HTR-8/SVneo (cell line): ENCODE results near the gene BRMS1L.
"Not testable (repeated sequence)": the region's sequence is repeated elsewhere in the genome, so short reads cannot be mapped to it uniquely, and the experiment has no call there.

Experiments used
- DNase-seq: peaks from one replicate; pipeline ENCODE4 v3.0.0; 2011; ENCODE audit warnings: low spot score, mixed read lengths; ENCODE audit not compliant: insufficient read length
- FAIRE-seq: peaks from 2 replicates; lab custom pipeline; 2011; peaks lifted over from hg19 to GRCh38; lab: Jason Lieb, UNC

Gene BRMS1L

GRCh38 chr14:35819591-35820540 lies 6.3 kb upstream of the BRMS1L start:
- DNase-seq (no peak), FAIRE-seq (no peak)

DNA sequence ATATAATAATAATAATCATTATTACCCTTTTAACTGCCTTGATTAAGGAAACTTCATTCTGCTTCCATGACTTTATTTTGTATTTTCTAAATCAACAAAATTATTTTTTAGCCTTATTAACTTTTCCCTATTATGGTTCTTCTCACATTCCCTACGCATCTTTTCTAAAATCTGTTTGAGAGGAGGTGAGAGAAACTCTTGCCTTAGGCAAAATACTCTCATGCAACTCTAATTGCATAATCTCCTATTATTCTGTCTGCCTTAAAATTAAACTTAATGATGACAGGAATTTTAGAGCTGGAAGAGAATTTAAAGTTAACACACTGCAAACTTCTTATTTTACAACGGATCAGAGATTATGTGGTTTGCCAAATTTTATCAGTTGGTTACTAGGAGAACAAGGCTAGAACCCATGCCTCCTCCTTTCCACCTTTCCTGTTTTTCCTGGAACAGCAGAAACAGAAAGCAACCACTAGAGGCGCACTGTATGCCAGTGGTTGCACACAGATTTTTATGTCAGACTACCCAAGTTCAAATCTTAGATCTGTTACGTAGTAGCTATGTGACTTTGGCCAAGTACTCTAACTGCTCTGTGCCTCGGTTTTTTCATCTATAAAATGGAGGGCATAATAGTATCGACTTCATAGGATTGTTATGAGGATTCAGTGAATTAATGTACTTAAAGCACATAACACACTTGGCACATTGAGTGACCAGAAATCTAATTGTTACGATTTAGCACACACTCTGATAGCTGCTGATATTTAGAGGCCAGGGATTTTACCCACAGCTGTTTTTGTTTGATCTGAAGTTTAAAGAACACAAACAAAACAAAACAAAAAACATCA lies 4.3 kb upstream of the BRMS1L start:
- DNase-seq (no peak), FAIRE-seq (no peak)

DNA sequence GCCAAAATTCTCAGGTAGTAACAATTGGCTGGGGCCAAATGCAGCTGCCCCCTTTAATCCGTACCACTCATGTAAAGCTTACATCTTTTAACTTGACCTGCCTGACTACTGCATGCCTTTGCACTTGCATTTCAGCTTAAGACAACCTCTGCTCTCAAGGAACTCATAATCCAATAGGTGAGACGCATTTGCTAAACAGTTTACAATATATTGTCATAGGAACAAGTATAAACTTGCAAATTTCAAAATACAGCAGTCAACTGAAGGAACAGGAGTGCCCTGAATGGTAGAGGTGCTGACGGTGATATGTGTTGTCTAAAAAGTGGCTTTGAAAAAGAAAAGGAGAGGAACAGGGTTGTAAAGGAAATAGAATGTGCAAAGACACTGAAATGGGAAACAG lies 3.6 kb upstream of the BRMS1L start:
- DNase-seq: no peak
- no peak for FAIRE-seq

DNA sequence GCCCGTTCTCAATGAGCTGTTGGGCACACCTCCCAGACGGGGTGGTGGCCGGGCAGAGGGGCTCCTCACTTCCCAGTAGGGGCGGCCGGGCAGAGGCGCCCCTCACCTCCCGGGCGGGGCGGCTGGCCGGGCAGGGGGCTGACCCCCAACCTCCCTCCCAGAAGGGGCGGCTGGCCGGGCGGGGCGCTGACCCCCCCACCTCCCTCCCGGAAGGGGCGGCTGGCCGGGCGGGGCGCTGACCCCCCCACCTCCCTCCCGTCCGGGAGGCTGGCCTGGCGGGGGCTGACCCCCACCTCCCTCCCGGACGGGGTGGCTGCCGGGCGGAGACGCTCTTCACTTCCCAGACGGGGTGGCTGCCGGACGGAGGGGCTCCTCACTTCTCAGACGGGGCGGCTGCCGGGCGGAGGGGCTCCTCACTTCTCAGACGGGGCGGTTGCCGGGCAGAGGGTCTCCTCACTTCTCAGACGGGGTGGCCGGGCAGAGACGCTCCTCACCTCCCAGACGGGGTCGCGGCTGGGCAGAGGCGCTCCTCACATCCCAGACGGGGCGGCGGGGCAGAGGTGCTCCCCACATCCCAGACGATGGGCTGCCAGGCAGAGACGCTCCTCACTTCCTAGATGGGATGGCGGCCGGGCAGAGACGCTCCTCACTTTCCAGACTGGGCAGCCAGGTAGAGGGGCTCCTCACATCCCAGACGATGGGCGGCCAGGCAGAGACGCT lies 1.5 kb upstream of the BRMS1L start:
- DNase-seq, FAIRE-seq: not testable (repeated sequence)

- no peak for FAIRE-seq
Measured at GRCh38 chr14:35825968-35826217, 245 bp upstream of the BRMS1L start.

GRCh38 chr14:35826952-35827416 lies 846 bp downstream of the BRMS1L start:
- no peak for FAIRE-seq
- no peak for DNase-seq

More at GRCh38 chr14:35825968-35826217, 245 bp upstream of the BRMS1L start:
- no peak for DNase-seq

GRCh38 chr14:35827678-35828472 lies 1.7 kb downstream of the BRMS1L start:
- no peak for FAIRE-seq
- DNase-seq: no peak

DNA sequence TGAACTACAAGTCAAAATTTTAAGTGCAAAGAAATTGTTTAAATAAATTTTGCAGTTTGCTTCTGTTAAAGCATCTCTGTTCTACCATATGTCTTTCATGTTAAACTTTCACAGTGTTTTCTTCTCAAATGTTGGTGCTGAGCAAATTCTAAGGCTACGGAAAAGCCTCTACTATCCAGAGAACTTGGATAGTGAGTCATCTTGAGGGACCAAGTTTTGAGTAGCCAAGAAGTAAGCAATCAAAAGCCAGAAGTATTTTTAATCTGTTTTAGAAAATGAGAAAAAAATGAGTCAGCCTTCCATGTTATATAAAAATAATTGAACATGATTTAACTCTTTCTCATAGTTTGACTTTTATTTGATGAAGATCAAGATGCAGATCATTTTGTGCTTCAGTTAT lies 3.3 kb downstream of the BRMS1L start:
- no peak for DNase-seq
- no peak for FAIRE-seq

GRCh38 chr14:35835208-35835982 lies 9.3 kb downstream of the BRMS1L start:
- no peak for FAIRE-seq

DNA sequence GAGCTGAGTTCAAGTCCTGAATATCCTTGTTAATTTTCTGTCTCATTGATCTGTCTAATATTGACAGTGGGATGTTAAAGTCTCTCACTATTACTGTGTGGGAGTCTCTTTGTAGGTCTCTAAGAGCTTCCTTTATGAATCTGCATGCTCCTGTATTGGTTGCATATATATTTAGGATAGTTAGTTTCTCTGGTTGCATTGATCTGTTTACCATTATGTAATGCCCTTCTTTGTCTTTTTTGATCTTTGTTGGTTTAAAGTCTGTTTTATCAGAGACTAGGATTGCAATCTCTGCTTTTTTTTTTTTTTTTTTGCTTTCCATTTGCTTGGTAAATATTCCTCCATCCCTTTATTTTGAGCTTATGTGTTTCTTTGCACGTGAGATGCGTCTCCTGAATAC lies 15.6 kb downstream of the BRMS1L start:
- FAIRE-seq, DNase-seq: not testable (repeated sequence)

More at GRCh38 chr14:35835208-35835982, 9.3 kb downstream of the BRMS1L start:
- no peak for DNase-seq

DNA sequence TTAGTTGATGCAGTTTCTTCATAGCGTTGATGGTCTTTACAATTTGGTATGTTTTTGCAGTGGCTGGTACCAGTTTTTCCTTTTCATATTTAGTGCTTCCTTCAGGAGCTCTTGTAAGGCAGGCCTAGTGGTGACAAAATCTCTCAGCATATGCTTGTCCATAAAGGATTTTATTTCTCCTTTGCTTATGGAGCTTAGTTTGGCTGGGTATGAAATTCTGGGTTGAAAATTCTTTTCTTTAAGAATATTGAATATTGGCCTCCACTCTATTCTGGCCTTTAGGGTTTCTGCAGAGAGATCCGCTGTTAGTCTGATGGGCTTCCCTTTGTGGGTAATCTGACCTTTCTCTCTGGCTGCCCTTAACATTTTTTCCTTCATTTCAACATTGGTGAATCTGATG lies 16.1 kb downstream of the BRMS1L start:
- not testable (repeated sequence) for FAIRE-seq, DNase-seq

DNA sequence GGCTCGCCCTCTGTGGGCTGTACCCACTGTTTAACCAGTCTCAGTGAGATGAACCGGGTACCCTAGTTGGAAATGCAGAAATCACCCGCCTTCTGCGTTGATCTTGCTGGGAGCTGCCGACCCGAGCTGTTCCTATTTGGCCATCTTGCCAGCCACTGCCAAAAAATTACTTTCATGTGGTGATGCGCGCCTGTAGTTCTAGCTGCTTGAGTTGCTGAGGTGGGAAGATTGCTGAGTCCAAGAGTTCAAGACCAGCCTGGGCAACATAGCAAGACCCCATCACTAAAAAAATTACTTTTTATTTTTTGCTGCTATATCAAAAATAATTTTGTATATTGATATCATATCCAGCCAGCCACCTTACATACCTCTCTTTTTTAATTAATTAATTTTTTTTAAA lies 18.4 kb downstream of the BRMS1L start:
- FAIRE-seq (no peak), DNase-seq (no peak)

DNA sequence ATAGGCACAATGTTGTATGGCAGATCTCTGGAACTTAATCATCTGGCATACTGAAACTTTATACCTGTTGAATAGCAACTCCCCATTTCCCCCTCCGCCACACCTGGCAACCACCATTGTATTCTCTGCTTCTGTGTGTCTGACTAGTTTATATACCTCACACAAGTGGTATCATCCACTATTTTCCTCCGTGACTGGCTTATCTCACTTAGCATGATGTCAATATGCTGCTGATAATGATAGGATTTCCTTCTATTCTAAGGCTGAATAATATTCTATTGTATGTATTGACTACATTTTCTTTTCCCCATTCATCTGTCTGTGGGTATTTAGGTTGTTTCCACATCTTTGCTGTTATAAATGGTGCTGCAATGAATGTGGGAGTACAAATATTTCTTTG lies 21.5 kb downstream of the BRMS1L start:
- FAIRE-seq (no peak), DNase-seq (no peak)

GRCh38 chr14:35849122-35849521 lies 23.0 kb downstream of the BRMS1L start:
- DNase-seq (no peak), FAIRE-seq (no peak)

- no peak for DNase-seq
- FAIRE-seq: no peak
Measured at GRCh38 chr14:35851823-35852222, 25.7 kb downstream of the BRMS1L start.

- DNase-seq (no peak), FAIRE-seq (no peak)
Measured at GRCh38 chr14:35853225-35853624, 27.1 kb downstream of the BRMS1L start.

GRCh38 chr14:35854696-35855270 lies 28.6 kb downstream of the BRMS1L start:
- FAIRE-seq: no peak
- DNase-seq: no peak

- DNase-seq: no peak
- FAIRE-seq: no peak
Measured at GRCh38 chr14:35855876-35856481, 29.8 kb downstream of the BRMS1L start.
